OCI-LY7 (cell line): ENCODE results near the gene ANKRD13C.

ENCODE experiments used
- CTCF ChIP-seq: fragments of 200-600 bp; sonication (generic); conservative IDR thresholded peaks from 2 replicates; pipeline ENCODE4 v1.5.1; 2014; ENCODE audit warnings: mild to moderate bottlenecking, antibody characterized with exemption, low read length, moderate library complexity, mixed read lengths
- EZH2phosphoT487 ChIP-seq: fragments of 200-600 bp; sonication (generic); IDR thresholded peaks from 2 replicates; pipeline ENCODE4 v1.6.1; 2018; ENCODE audit warnings: low read depth, borderline replicate concordance, mild to moderate bottlenecking, mixed run types, antibody characterized with exemption, low read length, moderate library complexity, mixed read lengths

- no peak for TF ChIP-seq CTCF
- no peak for TF ChIP-seq EZH2phosphoT487
Measured at GRCh38 chr1:70286453-70286852, 68.1 kb downstream of the ANKRD13C start.
